ENCODE measurements around the gene GIMAP1.

- no peak for TF ChIP-seq CTCF (IDR thresholded peaks at IDR 0.05)
- TF ChIP-seq JUND (IDR thresholded peaks at IDR 0.05) = no peak
- no peak for TF ChIP-seq YY1 (IDR thresholded peaks at IDR 0.05; ENCODE audit: low read depth)
Measured at GRCh38 chr7:150753239-150753638, 36.8 kb downstream of the GIMAP1 start.

All from SK-N-SH (cell line).